ENCODE results near the gene BET1L. TPM values are rescaled to one million over a fixed set of nuclear protein-coding genes. Genes with fewer than 3 reads are reported as not detected.

BET1L gene
- total RNA-seq, 1 donor from 2014 or later: 20.0 TPM

Other genes starting within 250 kb of the BET1L start
- not detected for gene SCGB1C1, start 14.3 kb downstream of the BET1L start, total RNA-seq
- gene RIC8A, start 309 bp upstream of the BET1L start, total RNA-seq: 51.9 TPM
- gene SIRT3, start 28.9 kb upstream of the BET1L start, total RNA-seq: 42.6 TPM
- 93.4 TPM for gene PSMD13, start 29.6 kb upstream of the BET1L start, total RNA-seq
- 0.11 TPM for gene NLRP6, start 71.0 kb upstream of the BET1L start, total RNA-seq
- gene PGGHG, start 81.7 kb upstream of the BET1L start, total RNA-seq: 6.1 TPM
- gene IFITM5, start 92.1 kb upstream of the BET1L start, total RNA-seq: not detected
- gene IFITM2, start 100.4 kb upstream of the BET1L start, total RNA-seq: 194 TPM
- 83.1 TPM for gene IFITM1, start 106.6 kb upstream of the BET1L start, total RNA-seq
- 287 TPM for gene IFITM3, start 113.5 kb upstream of the BET1L start, total RNA-seq
- gene B4GALNT4, start 162.1 kb upstream of the BET1L start, total RNA-seq: 0.94 TPM
- gene PKP3, start 186.8 kb upstream of the BET1L start, total RNA-seq: 0.86 TPM
- 38.6 TPM for gene SIGIRR, start 207.6 kb upstream of the BET1L start, total RNA-seq
- gene ANO9, start 234.6 kb upstream of the BET1L start, total RNA-seq: 0.08 TPM
- 25.5 TPM for gene PTDSS2, start 242.9 kb upstream of the BET1L start, total RNA-seq

Measured in Right ventricle myocardium superior (tissue), 1 donor.